Hematopoietic multipotent progenitor cell treated with erythropoietin and hydrocortisone succinate and interleukin-3 and kit ligand, for 6 days (in vitro differentiated cells): ENCODE results near the gene RAB4B.
"Not testable (repeated sequence)": the region's sequence is repeated elsewhere in the genome, so short reads cannot be mapped to it uniquely, and the experiment has no call there.

Experiments
- DNase-seq: peaks from one replicate; pipeline ENCODE4 v3.0.0-alpha.2; 2015

RAB4B gene

GRCh38 chr19:40750874-40751537, 27.0 kb upstream of the RAB4B start, which contains the start of gene SNRPA:
TSS of gene SNRPA (plus strand) at chr19:40751203. CDS start at chr19:40751409, 206 bp downstream.
- DNase-seq = peak; percentile 99

GRCh38 chr19:40752257-40752781, 25.7 kb upstream of the RAB4B start:
- DNase-seq = peak; percentile 33

- DNase-seq = no peak
These were observed 23.3 kb upstream of the RAB4B start for GRCh38 chr19:40754611-40755247.

GRCh38 chr19:40755248-40755624, 22.8 kb upstream of the RAB4B start:
- no peak for DNase-seq

- no peak for DNase-seq
These were observed 22.3 kb upstream of the RAB4B start for GRCh38 chr19:40755791-40756190.

- no peak for DNase-seq
These were observed 21.4 kb upstream of the RAB4B start for GRCh38 chr19:40756502-40757110.

GRCh38 chr19:40758491-40758890, 19.6 kb upstream of the RAB4B start:
- no peak for DNase-seq

GRCh38 chr19:40759352-40759751, 18.7 kb upstream of the RAB4B start:
- no peak for DNase-seq

GRCh38 chr19:40762754-40763470, 15.1 kb upstream of the RAB4B start:
- no peak for DNase-seq

- no peak for DNase-seq
These were observed 14.5 kb upstream of the RAB4B start for GRCh38 chr19:40763526-40763925.

GRCh38 chr19:40763963-40764362, 14.1 kb upstream of the RAB4B start:
- DNase-seq = no peak

GRCh38 chr19:40766385-40766784, 11.7 kb upstream of the RAB4B start:
- DNase-seq = not testable (repeated sequence)

GRCh38 chr19:40768869-40769268, 9.2 kb upstream of the RAB4B start:
- no peak for DNase-seq

GRCh38 chr19:40771101-40771862, 6.8 kb upstream of the RAB4B start:
- DNase-seq = peak; percentile 45

GRCh38 chr19:40774916-40775631, 3.0 kb upstream of the RAB4B start, which contains the start of gene MIA:
TSS of gene MIA (plus strand) at chr19:40775521. CDS start at chr19:40775543, 22 bp downstream.
- DNase-seq = no peak

GRCh38 chr19:40775632-40776022, 2.4 kb upstream of the RAB4B start:
- DNase-seq = no peak

- no peak for DNase-seq
These were observed 1.7 kb upstream of the RAB4B start for GRCh38 chr19:40776364-40776763.

- DNase-seq = peak; percentile 98
These were observed 959 bp upstream of the RAB4B start for GRCh38 chr19:40776932-40777644.

- no peak for DNase-seq
These were observed 456 bp upstream of the RAB4B start for GRCh38 chr19:40777645-40777936.

- no peak for DNase-seq
These were observed 748 bp downstream of the RAB4B start for GRCh38 chr19:40778706-40779284.

- no peak for DNase-seq
These were observed 2.5 kb downstream of the RAB4B start for GRCh38 chr19:40780582-40780981.
